NCI-H774 (cell line): ENCODE measurements around the gene TMEM114.

Experiments
- DNase-seq: peaks from one replicate; lab custom pipeline; 2025; lab: John Stamatoyannopoulos, UW

The TMEM114 gene

GRCh38 chr16:8611886-8612600 lies 21.7 kb upstream of the TMEM114 start:
- no peak for DNase-seq

- no peak for DNase-seq
These were observed 20.8 kb upstream of the TMEM114 start for GRCh38 chr16:8611122-8611521.

GRCh38 chr16:8607214-8607613 lies 16.9 kb upstream of the TMEM114 start:
- no peak for DNase-seq

GRCh38 chr16:8605554-8605953 lies 15.2 kb upstream of the TMEM114 start:
- no peak for DNase-seq

- no peak for DNase-seq
These were observed 9.9 kb upstream of the TMEM114 start for GRCh38 chr16:8600144-8600775.

GRCh38 chr16:8596581-8596980 lies 6.3 kb upstream of the TMEM114 start:
- no peak for DNase-seq

- no peak for DNase-seq
These were observed 5.5 kb upstream of the TMEM114 start for GRCh38 chr16:8595783-8596182.

- DNase-seq: no peak
These were observed 3.9 kb upstream of the TMEM114 start for GRCh38 chr16:8594149-8594666.

- DNase-seq: no peak
These were observed 1.1 kb upstream of the TMEM114 start for GRCh38 chr16:8591451-8591850.

- DNase-seq: no peak
These were observed 500 bp upstream of the TMEM114 start for GRCh38 chr16:8590811-8591210.

- no peak for DNase-seq
These were observed 1.0 kb downstream of the TMEM114 start for GRCh38 chr16:8589057-8589899.

GRCh38 chr16:8588682-8589056 lies 1.6 kb downstream of the TMEM114 start:
- no peak for DNase-seq

GRCh38 chr16:8587065-8587464 lies 3.2 kb downstream of the TMEM114 start:
- no peak for DNase-seq

- DNase-seq: no peak
These were observed 4.5 kb downstream of the TMEM114 start for GRCh38 chr16:8585857-8586256.

GRCh38 chr16:8585041-8585440 lies 5.3 kb downstream of the TMEM114 start:
- no peak for DNase-seq

GRCh38 chr16:8583732-8584131 lies 6.6 kb downstream of the TMEM114 start:
- no peak for DNase-seq

- peak; percentile 38 for DNase-seq
These were observed 7.1 kb downstream of the TMEM114 start for GRCh38 chr16:8583199-8583598.

GRCh38 chr16:8581831-8582580 lies 8.3 kb downstream of the TMEM114 start:
- no peak for DNase-seq

- DNase-seq: no peak
These were observed 10.8 kb downstream of the TMEM114 start for GRCh38 chr16:8579559-8579958.

GRCh38 chr16:8577678-8578304 lies 12.5 kb downstream of the TMEM114 start:
- no peak for DNase-seq
